ENCODE measurements around the gene RAB3IL1.

- TF ChIP-seq POLR2AphosphoS5 (IDR thresholded peaks at IDR 0.05; ENCODE audit: borderline replicate concordance, low read depth, low read length), result no peak
- TF ChIP-seq EZH2 (IDR thresholded peaks at IDR 0.05), result no peak
- TF ChIP-seq FOXP2 (optimal IDR thresholded peaks at IDR 0.05; ENCODE audit: control extremely low read depth, extremely low read length, insufficient read depth), result no peak
Measured at GRCh38 chr11:61919705-61920631, 2.6 kb upstream of the RAB3IL1 start.

Measured in SK-N-MC (cell line).